HG03108 (cell line): ENCODE data around the gene SBK3.
"Not testable (repeated sequence)": the region's sequence is repeated elsewhere in the genome, so short reads cannot be mapped to it uniquely, and the experiment has no call there.

ENCODE experiments used
- ATAC-seq: cut with Tn5 transposase; IDR thresholded peaks from one replicate; pipeline ENCODE4 v1.9.1; 2021; ENCODE audit warnings: moderate library complexity; ENCODE audit not compliant: unreplicated experiment

SBK3 gene, protein sequence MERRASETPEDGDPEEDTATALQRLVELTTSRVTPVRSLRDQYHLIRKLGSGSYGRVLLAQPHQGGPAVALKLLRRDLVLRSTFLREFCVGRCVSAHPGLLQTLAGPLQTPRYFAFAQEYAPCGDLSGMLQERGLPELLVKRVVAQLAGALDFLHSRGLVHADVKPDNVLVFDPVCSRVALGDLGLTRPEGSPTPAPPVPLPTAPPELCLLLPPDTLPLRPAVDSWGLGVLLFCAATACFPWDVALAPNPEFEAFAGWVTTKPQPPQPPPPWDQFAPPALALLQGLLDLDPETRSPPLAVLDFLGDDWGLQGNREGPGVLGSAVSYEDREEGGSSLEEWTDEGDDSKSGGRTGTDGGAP

DNA sequence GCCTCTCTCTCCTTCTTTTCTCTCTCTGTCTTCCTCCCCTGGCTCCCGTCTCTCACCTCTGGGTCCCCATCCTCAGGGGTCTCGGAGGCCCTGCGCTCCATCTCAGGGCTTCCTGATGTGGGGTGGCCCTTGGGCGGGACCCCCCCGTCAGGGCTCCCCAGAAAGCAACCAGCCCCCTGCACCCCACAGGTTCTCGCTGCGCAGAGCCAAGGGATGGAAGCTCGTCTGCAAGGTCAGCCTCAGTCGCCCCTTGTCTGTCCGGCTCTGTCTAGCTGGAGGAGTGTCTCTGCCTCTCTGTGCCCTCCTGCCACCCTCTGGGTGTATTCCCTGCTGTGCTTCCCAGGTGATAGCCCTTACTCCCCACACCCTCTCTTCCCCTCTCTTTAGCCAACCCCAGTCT lies at the start of gene SBK3:
Gene SBK3 (minus strand): TSS at position 101 of the 400 bp plus-strand sequence. CDS start 0 bp downstream, at position 101.
- no peak for ATAC-seq

DNA sequence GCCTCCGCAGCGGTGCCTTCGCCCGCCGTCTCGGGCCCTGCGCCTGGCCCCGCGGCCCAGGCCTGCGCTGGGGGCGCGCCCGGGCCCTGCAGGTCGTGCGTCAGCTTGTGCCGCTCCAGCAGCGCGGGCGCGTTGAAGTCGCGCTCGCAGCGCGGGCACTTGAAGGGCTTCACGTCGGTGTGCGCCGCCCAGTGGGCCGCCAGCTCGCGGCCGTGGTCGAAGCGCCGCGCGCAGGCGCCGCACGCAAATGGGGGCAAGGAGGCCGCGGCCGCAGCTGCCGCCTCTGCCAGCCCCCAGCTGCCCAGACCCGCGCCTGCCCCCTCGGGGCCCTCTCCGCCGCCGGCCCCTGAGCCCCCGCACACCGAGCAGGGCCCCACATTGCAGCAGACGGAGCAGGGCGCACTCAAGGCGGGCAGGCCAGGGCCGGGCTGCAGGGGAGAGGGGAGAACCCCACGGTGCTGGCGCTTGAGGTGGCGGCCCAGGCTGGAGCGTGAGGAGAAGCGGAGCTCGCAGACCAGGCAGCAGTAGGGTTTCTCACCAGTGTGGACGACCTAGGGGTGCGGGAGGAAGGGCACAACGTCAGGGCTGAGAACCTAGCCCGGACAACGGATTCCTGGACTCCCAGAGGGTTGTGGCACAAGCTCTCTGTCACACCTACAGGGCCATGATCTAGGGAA lies 47.9 kb upstream of the SBK3 start:
- ATAC-seq, result no peak

DNA sequence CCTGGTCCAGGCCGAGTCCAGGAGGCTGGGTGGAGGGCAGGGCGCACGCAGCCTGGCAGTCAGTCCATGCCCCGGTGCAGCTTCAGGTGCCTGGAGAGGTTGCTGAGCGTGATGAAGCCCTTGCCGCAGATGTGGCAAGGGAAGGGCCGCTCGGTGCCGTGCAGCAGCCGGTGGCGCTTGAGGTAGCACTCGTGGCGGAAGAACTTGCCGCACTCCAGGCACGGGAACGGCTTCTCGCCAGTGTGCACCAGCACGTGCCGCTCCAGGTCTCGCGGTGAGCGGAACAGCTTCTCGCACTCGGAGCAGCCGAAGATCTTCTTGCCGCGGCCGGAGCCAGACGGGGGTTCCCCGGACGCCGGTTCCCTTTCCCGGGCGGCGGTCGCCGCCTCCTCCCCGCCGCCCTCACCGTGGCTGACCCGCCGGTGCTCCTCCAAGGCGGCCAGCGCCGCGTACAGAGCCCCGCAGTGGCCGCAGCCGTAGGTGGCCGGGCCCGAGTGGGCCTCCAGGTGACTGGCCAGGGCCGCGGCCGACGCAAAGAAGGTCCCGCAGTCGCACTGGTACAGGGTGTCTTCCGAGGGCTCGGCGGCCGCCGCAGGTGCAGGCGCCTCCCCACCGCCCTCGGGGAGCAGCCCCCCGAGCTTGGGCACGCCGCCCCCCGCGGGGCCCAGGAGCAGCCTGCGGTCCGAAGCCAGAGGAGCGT lies 47.2 kb upstream of the SBK3 start:
- ATAC-seq, result no peak

DNA sequence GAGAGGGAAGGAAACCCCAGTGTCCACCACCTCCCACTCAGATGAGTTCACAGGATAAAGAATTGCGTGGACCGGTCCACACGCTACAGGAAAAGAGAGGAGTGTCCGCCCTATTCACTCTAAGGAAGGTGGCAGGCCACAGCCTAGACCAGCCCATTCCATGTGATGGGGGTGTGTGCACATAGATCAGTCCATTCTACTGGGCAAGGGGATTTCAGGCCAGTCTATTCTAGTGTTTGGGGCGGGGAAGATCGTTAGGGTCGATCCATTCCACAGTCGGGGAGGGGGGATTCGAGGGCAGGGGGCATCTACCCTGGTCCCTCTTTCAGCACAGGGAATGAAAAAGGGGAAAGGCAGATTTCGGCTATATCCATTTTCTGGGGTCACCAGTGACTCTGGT lies 46.2 kb upstream of the SBK3 start:
- no peak for ATAC-seq

DNA sequence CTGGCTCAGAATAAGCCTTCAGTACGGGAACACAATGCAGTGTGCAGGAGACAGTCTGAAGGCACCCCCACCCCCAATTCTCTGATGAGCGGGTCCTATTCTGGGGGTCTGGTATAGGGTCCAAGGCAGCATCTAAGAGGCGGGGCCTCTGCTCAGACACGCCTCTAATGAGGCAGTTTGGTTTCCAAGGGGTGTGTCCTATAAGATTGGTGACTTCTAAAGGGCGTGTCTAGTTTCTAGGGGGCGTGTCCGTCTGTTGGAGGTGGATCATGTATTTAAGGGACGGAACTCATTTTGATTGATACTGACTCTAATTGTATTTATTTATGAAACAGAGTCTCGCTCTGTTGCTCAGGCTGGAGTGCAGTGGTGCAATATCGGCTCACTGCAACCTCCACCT lies 45.3 kb upstream of the SBK3 start:
- no peak for ATAC-seq

DNA sequence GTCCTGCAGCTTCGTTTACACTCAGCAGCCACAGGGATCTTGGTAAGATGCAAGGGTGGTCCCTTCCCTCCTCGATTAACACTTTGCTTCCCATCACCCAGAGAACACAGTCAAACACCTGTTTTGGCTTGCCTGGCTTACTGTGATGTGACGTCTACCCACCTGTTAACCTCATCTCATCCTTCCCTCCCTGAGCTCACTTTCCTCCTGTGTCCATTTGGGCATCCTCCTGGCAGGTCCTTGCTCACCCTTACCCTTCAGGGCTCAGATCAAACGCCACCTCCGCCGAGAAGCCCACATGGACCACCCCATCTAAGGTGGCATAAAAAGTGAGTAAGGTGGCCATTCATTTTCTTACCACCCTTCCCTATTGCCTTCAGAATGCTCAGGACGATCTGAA lies 44.8 kb upstream of the SBK3 start:
- no peak for ATAC-seq

DNA sequence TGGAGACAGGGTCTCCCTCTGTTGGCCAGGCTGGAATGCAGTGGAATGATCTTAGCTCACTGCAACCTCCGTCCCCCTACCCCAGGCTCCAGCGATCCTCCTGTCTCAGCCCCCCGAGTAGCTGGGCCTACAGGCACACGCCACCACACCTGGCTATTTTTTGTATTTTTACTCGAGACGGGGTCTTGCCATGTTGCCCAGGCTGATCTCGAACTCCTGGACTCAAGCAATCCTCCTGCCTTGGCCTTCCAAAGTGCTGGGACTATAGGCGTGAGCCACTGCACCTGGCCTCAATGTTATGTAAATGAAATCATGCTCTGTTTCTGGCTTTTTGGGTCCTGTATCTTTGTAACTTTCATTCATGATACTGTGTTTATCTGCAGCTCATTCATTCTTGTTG lies 43.4 kb upstream of the SBK3 start:
- ATAC-seq, result no peak

DNA sequence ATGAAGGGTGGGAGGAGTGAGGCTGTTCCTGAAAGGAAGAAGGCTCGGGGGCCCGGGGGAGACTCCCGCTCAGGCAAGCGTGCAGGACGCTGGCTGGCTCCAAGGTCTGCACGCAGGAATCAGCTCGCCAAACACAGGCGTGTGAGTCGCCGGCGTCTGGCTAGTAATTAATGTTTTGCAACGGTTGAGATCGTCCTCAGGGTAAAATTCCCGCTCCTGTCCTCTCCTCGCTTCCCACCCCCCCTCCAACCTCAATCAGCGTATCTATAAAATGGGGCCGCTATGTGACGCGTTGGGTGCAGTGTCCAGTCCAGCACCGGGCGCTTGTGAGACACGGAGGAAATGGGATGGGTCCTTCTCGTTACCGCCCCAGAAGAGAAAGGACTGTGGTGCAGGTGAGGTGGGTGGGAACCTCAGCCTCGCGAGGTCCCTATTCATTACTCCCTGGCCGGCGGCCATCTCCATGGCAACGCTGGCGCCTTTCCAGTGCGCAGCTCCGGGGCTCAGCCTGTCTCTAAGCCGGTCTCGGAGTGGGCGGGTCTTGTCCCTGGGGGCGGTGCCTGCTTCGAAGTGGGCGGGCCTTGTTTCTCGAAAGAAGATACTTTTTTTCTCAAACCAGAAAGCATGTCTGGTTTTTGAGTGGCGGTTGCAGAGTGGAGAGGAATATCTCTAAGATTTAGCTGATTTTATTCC lies 41.8 kb upstream of the SBK3 start:
- peak; percentile 82 for ATAC-seq

DNA sequence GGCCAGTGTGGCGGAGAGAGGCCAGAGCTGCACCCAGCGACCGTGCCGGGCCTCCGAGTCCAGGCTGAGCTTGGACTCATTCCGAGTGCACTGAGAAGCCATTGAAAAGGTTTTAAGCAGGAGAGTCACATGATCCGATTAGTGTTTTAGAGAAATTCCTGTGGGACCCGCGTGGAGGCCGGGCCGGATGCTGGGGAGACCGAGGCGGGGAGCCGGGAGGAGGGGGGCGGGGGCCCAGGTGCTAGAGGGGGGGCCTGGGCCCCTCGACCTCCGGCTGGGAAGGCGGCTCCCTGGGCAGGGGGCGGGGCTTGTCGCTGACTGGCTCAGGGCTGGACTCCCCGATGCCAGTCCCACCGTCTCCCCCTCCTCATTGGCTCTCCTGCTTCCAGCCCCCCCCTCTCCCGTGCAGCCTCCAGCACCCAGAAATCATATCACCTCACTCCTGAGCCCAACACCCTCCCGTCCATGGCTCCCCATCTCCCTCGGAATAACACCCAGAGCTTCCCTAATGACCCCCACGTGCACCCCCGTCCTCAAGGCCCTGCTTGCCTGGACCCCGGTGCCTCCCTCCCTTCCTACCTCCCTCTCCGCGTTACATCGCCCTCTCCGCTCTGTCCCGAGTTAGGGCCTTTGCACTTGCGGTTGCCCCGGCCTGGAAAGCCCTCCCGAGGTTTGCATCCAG lies 40.5 kb upstream of the SBK3 start:
- ATAC-seq, result no peak

DNA sequence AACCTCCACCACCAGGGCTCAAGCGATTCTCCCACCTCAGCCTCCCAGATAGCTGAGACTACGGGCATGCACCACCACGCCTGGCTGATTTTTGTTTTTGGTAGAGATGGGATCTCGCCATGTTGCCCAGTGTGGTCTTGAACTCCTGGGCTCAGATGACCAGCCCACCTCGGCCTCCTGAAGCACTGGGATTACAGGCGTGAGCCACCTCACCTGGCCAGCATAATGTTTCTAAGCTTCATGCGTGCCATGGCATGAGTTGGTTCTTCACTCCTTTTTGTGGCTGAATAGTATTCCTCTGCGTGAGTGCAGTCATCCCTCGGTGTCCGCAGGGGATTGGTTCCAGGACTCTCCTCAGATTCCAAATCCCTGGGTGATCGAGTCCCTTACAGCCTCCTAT lies 39.5 kb upstream of the SBK3 start:
- no peak for ATAC-seq

DNA sequence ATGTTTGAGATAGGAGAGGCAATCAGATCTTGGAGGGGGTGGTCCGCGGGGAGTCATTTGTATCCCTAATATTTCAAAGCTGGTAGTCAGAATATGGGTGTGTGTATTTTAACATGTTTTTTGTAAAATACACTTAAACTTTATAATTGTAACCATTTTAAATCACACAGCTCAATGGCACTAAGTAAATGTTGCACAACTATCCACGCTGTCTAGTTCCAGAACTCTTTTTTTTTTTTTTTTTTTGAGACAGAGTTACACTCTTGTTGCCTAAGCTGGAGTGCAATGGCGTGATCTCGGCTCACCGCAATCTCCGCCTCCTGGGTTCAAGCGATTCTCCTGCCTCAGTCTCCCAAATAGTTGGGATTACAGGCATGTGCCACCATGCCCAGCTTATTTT lies 38.6 kb upstream of the SBK3 start:
- not testable (repeated sequence) for ATAC-seq

DNA sequence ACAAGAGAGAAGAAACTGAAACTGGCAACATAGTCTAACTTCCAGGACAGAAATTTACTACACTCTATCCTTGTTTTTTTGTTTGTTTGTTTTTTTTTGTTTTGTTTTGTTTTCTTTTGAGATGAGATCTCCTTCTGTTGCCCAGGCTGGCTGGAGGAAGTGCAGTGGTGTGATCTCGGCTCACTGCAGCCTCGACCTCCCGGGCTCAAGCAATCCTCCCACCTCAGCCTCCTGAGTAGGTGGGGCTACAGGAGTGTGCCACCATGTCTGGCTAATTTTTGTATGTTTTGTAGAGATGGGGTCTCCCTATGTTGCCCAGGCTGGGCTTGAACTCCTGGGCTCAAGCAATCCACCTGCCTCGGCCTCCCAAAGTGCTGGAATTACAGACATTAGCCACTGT lies 36.9 kb upstream of the SBK3 start:
- not testable (repeated sequence) for ATAC-seq

DNA sequence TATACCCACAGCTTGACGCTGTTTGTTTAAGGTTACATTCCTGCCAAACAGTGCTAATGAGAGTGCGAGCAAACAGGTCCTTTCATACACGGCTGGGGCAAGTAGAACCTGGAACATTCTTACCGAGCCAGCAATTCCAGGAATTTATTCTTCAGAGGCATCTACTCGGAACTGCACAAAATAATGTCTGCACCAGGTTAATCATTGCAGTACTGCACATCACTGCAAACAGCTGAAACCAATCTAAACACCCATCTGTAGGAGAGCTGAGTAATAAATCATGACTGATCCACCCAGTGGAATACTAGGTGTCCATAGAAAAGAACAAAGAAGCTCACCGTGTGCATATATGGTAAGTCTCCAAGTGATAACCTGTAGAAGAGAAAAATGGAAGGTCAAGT lies 36.5 kb upstream of the SBK3 start:
- no peak for ATAC-seq

DNA sequence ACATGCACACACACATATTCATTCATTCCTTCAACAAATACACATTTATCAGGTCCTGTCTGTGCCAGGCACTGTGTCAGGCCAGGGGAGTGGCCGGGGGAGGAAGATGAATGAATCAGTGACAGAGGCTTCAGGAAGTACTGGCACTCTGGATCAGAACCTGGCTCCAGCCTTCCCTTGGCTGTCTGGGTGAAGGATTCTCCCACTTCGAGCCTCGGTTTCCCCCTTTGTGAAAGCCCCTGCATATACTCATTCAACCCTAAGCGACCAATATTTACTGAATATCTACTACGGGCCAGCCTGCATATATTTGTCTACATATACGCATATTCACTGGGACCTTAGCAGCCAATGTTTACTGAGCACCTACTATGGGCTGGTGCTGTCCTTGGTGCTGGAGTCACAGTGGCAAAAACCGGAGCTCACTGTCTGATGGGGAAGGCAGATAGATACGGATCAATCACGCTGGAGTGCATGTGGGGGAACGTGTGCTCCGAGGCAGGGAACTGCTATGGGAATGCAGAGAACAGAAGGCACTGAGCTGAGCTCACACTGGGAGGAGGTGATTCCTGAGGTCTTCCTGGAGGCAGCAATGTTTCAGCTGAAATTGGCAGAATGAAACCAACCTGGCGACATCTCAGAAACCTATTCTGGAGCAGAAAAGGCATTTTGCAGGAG lies 35.9 kb upstream of the SBK3 start:
- no peak for ATAC-seq

DNA sequence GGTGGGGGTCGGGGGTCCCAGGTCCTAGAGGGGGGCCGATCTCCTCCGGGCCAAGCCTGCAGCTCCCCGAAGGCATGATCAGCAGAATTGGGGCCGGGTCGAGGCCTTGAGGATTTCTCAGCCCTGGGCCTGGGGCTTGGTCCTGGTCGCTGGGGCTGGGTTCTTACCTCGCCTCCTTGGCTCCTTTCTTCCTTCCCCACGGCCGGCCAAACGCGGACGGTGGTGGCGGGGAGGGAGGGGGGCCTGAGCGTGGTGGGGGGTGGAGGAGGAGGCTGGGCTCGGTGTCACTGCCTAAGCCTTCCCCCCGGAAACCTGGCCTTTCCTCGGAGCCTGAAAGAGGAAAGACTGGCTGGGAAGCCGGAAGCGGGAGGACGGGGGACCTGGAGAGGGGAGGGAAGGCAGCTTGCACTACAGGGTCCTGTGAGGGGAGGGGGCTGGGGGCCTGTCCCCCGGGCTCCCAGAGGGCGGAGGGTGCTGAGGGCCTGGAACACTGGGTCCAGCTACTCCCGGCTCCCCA lies 35.3 kb upstream of the SBK3 start, which contains the start of gene ZNF579:
Gene ZNF579 (minus strand): TSS at position 221 of the 517 bp plus-strand sequence. CDS start 1,209 bp downstream, outside the sequence.
- ATAC-seq, result no peak

DNA sequence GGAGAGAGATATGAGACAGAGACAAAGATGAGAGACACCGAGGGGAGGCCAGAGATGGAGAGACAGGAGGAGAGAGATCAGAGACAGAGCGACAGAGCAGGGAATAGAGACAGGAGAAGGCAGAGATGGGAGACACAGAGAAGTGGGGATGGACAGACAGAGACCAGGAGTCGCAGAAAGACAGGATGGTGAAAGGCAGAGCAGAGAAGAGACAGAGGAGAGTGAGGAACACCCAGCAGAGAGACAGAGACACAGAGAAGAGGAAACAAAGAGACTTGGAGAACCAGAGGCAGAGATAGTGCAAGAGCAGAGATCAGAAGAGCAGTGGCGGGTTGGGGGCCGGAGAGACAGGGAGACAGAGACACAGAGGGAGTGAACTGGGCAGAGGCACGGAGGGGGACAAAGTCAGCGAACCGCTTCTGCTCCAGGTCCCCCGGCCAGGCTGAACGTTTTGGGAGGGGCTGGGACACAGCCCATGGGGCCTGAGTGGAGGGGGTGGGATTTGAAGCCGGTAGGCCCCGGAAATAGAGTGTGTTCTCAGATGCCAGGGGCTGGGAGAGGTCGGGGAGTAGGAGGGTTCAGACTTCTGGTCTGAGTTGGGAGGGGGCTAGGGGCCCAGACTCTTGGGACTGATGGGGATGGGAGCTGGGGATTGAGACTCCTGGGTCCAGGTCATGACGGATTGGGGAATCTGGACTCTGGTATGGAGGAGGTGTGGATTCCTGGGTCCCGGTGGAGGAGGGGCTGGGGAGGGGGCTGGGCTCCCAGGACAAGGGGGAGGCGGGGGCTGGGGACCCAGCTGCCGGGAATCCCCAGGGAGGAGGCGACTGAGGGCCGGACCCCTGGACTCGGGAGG lies 34.7 kb upstream of the SBK3 start:
- ATAC-seq, result no peak

DNA sequence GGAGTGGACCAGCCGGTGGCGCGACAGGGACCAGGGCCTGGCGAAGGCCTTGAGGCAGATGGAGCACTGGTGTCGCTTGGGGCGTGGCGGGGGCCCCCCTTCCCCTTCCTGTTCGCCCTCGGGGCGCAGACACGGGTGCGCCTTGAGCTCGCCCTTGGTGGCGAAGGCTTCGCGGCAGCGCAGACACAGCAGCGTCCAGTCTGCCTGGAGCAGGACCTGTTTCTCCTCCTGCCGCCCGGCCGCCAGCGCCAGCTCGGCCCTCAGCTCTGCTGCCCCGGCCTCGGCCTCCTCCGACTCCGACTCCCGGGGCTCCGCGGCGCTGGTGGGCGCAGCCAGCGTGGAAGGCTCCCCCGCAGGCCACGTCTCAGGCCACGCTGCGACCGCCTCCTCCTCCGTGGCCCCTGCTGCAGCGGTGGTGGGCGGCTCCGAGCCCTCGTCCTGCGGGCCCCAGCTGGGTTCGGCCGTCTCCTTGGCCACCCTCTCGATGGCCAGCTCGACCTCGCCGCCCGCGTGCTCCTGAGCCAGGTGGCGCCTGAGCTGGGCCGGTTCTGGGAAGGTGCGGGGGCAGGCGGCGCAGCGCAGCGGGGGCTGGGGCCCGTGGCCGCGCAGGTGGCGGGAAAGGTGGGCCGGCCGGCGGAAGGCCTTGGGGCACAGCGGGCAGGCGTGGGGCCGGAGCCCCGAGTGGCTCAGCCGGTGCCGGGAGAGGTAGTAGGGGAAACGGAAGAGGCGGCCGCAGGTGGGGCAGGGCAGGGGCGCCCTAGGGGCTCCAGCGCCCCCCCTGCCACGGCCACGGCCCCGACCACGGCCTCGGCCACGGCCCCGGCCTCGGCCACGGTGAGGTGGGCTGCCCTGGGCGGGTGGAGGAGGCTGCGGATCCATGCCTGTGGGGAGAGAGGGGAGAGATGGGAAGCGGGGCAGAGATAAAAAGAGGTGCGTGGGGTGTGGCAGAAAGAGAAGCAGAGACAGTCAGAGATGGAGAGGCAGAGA lies 33.7 kb upstream of the SBK3 start:
- no peak for ATAC-seq
